HepG2 (cell line): ENCODE data around the gene NPC1. TPM values are rescaled to one million over a fixed set of nuclear protein-coding genes. Genes with fewer than 3 reads are reported as not detected.

ENCODE experiments used
- ARHGAP35 ChIP-seq: sonication (generic); formaldehyde crosslinking; IDR thresholded peaks from 2 replicates; pipeline ENCODE4 v1.9.0; 2022; ENCODE audit warnings: mild to moderate bottlenecking, inconsistent platforms, moderate library complexity, missing genetic modification reagents, borderline replicate concordance
- DNMT3B ChIP-seq: conservative IDR thresholded peaks from 2 replicates; pipeline ENCODE4 v1.6.1; 2016; ENCODE audit warnings: missing biosample characterization, control low read depth
- MIER3 ChIP-seq: IDR thresholded peaks from 2 replicates; pipeline ENCODE4 v1.6.1; 2016; ENCODE audit warnings: missing compliant biosample characterization, borderline replicate concordance
- NFE2L1 ChIP-seq: sonication (generic); formaldehyde crosslinking; IDR thresholded peaks from 2 replicates; pipeline ENCODE4 v1.4.0; 2020; ENCODE audit warnings: missing genetic modification reagents, mild to moderate bottlenecking, borderline replicate concordance
- PCBP2 ChIP-seq: fragments of 200-400 bp; formaldehyde crosslinking; optimal IDR thresholded peaks from 2 replicates; pipeline ENCODE3; 2018; ENCODE audit warnings: low read length, low read depth; ENCODE audit not compliant: poor library complexity, severe bottlenecking
- TEAD3 ChIP-seq: optimal IDR thresholded peaks from 2 replicates; pipeline ENCODE3; 2016; ENCODE audit warnings: borderline replicate concordance
- TRIM24 ChIP-seq: sonication (generic); formaldehyde crosslinking; IDR thresholded peaks from 2 replicates; pipeline ENCODE4 v1.8.0; 2022; ENCODE audit warnings: mild to moderate bottlenecking, missing genetic modification reagents
- ZBTB43 ChIP-seq: sonication (generic); formaldehyde crosslinking; conservative IDR thresholded peaks from 2 replicates; pipeline ENCODE4 v1.4.0; 2020; ENCODE audit warnings: missing genetic modification reagents
- ZMYM2 ChIP-seq: sonication (generic); formaldehyde crosslinking; IDR thresholded peaks from 2 replicates; pipeline ENCODE4 v1.8.0; 2022; ENCODE audit warnings: mild to moderate bottlenecking, missing genetic modification reagents
- ZNF101 ChIP-seq: sonication (generic); formaldehyde crosslinking; IDR thresholded peaks from 2 replicates; pipeline ENCODE4 v1.4.0; 2020; ENCODE audit warnings: mild to moderate bottlenecking, low read depth, missing genetic modification reagents, borderline replicate concordance
- ZNF3 ChIP-seq: IDR thresholded peaks from 2 replicates; pipeline ENCODE4 v1.7.0; 2017; ENCODE audit warnings: inconsistent platforms
- ZSCAN30 ChIP-seq: sonication (generic); formaldehyde crosslinking; IDR thresholded peaks from 2 replicates; pipeline ENCODE4 v1.5.0; 2020; ENCODE audit warnings: mild to moderate bottlenecking, missing genetic modification reagents
- polyA plus RNA-seq, 8 experiments: library from polyadenylated mRNA; depleted of rRNA in 3 of 8; stranded (reverse) in 7 of 8; unstranded in 1 of 8; fragments of >200 nt; fragmentation: Illumina TruSeq in 4 of 8; extraction: Trizol in 4 of 8; gene quantifications; 2 replicates each; pipeline versions ENCODE4 v1.2.1 to v1.2.3, GENCODE V29; 2011 to 2016; ENCODE audit warnings: low read depth in 4 of 8, missing spikeins in 1 of 8, mixed read lengths in 1 of 8; ENCODE audit not compliant: insufficient read depth in 1 of 8
- total RNA-seq, 5 experiments: library from RNA; depleted of rRNA; stranded (reverse); fragments of >200 nt; fragmentation: Illumina TruSeq; extraction: Trizol; gene quantifications; 2 replicates each; pipeline ENCODE4 v1.2.3, GENCODE V29; 2016; ENCODE audit warnings: low read depth in 1 of 5
- TF ChIP-seq, protein P1 (sequence below): sonication (generic); formaldehyde crosslinking; conservative IDR thresholded peaks from 2 replicates; pipeline ENCODE4 v1.4.0; 2020; ENCODE audit warnings: missing genetic modification reagents
- TF ChIP-seq, protein P2 (sequence below): fragments of 450-650 bp; IDR thresholded peaks from 2 replicates; pipeline ENCODE4 v1.6.1; 2016
- TF ChIP-seq, protein P3 (sequence below): fragments of 450-650 bp; IDR thresholded peaks from 2 replicates; pipeline ENCODE4 v1.6.1; 2017
- TF ChIP-seq, protein P4 (sequence below): sonication (generic); formaldehyde crosslinking; IDR thresholded peaks from 2 replicates; pipeline ENCODE4 v1.4.0; 2020; ENCODE audit warnings: missing genetic modification reagents
- TF ChIP-seq, protein P5 (sequence below): sonication (generic); formaldehyde crosslinking; IDR thresholded peaks from 2 replicates; pipeline ENCODE4 v1.8.0; 2022; ENCODE audit warnings: missing genetic modification reagents, mild to moderate bottlenecking, borderline replicate concordance
- TF ChIP-seq, protein P6 (sequence below): IDR thresholded peaks from 2 replicates; pipeline ENCODE4 v1.6.1; 2016; ENCODE audit warnings: low read depth, borderline replicate concordance

The NPC1 gene
- total and polyA plus RNA-seq, 2 of the 13 experiments (the other 11 are each of a cell fraction or from before 2014, with no cell fraction given), result 46.5 to 114 TPM

DNA sequence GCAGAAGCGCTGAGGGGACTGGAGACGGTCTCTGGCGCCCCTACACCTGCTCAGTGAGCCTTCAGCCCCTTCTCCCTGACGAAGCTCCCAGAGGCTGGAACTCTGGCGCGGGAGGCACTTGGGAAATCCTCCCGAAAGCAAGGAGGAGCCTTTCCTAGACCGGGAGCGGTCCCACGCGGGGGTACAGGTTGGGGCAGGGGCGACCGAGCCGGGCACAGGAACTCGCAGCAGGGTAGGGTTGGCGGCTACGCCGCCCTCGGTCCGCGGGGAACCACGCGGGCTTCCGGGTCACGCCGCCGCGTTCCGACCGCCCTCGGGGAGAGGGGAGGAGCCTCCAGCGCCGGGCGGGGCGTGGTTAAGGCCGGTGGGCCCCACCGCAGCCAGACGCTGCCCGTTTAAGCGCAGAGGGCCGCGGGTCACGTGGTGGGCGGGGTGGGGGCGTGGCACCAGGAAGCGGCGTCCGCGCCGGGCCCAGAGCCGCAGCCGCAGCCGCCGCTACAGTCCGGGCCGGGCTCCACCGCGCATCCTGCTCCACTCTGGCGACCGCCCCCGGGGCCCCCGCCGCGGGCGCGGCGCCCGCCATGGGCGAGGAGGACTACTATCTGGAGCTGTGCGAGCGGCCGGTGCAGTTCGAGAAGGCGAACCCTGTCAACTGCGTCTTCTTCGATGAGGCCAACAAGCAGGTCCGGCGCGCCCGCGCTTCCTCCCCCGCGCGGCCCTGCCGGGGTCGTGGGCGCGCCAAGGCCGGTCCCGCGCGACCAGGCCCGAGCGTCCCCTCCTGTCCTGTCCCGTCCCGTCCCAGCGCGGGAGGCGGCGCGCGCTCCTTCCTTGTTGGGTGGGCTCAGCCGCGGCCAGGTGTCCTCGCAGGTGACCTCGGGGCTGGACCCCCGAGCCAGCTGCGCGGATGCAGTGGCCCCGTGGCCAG is 83.0 kb downstream of the NPC1 start, which contains the start of gene RMC1 (continued):
- TF ChIP-seq ARHGAP35 (CRISPR knock-in tag) (peak; percentile 84; the same call in 1 of the 2 replicates), TRIM24 (CRISPR knock-in tag) (no peak), ZNF3 (CRISPR knock-in tag) (no peak), ZMYM2 (CRISPR knock-in tag) (no peak), ZSCAN30 (CRISPR knock-in tag) (no peak), TEAD3 (CRISPR knock-in tag) (no peak), ZBTB43 (CRISPR knock-in tag) (no peak; the same call in 1 of the 2 replicates), NFE2L1 (CRISPR knock-in tag) (no peak; the same call in 1 of the 2 replicates), DNMT3B (CRISPR knock-in tag) (no peak), PCBP2 (no peak), MIER3 (CRISPR knock-in tag) (peak; percentile 40; the same call in 1 of the 2 replicates), ZNF101 (CRISPR knock-in tag) (no peak)
- TF ChIP-seq, protein P1, sequence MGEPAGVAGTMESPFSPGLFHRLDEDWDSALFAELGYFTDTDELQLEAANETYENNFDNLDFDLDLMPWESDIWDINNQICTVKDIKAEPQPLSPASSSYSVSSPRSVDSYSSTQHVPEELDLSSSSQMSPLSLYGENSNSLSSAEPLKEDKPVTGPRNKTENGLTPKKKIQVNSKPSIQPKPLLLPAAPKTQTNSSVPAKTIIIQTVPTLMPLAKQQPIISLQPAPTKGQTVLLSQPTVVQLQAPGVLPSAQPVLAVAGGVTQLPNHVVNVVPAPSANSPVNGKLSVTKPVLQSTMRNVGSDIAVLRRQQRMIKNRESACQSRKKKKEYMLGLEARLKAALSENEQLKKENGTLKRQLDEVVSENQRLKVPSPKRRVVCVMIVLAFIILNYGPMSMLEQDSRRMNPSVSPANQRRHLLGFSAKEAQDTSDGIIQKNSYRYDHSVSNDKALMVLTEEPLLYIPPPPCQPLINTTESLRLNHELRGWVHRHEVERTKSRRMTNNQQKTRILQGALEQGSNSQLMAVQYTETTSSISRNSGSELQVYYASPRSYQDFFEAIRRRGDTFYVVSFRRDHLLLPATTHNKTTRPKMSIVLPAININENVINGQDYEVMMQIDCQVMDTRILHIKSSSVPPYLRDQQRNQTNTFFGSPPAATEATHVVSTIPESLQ (CRISPR knock-in tag), result no peak
- TF ChIP-seq, protein P2, sequence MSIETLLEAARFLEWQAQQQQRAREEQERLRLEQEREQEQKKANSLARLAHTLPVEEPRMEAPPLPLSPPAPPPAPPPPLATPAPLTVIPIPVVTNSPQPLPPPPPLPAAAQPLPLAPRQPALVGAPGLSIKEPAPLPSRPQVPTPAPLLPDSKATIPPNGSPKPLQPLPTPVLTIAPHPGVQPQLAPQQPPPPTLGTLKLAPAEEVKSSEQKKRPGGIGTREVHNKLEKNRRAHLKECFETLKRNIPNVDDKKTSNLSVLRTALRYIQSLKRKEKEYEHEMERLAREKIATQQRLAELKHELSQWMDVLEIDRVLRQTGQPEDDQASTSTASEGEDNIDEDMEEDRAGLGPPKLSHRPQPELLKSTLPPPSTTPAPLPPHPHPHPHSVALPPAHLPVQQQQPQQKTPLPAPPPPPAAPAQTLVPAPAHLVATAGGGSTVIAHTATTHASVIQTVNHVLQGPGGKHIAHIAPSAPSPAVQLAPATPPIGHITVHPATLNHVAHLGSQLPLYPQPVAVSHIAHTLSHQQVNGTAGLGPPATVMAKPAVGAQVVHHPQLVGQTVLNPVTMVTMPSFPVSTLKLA, result peak; percentile 56; the same call in 1 of the 2 replicates
- TF ChIP-seq, protein P3, sequence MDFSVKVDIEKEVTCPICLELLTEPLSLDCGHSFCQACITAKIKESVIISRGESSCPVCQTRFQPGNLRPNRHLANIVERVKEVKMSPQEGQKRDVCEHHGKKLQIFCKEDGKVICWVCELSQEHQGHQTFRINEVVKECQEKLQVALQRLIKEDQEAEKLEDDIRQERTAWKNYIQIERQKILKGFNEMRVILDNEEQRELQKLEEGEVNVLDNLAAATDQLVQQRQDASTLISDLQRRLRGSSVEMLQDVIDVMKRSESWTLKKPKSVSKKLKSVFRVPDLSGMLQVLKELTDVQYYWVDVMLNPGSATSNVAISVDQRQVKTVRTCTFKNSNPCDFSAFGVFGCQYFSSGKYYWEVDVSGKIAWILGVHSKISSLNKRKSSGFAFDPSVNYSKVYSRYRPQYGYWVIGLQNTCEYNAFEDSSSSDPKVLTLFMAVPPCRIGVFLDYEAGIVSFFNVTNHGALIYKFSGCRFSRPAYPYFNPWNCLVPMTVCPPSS, result no peak
- TF ChIP-seq, protein P4, sequence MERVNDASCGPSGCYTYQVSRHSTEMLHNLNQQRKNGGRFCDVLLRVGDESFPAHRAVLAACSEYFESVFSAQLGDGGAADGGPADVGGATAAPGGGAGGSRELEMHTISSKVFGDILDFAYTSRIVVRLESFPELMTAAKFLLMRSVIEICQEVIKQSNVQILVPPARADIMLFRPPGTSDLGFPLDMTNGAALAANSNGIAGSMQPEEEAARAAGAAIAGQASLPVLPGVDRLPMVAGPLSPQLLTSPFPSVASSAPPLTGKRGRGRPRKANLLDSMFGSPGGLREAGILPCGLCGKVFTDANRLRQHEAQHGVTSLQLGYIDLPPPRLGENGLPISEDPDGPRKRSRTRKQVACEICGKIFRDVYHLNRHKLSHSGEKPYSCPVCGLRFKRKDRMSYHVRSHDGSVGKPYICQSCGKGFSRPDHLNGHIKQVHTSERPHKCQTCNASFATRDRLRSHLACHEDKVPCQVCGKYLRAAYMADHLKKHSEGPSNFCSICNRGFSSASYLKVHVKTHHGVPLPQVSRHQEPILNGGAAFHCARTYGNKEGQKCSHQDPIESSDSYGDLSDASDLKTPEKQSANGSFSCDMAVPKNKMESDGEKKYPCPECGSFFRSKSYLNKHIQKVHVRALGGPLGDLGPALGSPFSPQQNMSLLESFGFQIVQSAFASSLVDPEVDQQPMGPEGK (CRISPR knock-in tag), result peak; percentile 26; the same call in 1 of the 2 replicates
- TF ChIP-seq, protein P5, sequence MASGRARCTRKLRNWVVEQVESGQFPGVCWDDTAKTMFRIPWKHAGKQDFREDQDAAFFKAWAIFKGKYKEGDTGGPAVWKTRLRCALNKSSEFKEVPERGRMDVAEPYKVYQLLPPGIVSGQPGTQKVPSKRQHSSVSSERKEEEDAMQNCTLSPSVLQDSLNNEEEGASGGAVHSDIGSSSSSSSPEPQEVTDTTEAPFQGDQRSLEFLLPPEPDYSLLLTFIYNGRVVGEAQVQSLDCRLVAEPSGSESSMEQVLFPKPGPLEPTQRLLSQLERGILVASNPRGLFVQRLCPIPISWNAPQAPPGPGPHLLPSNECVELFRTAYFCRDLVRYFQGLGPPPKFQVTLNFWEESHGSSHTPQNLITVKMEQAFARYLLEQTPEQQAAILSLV (CRISPR knock-in tag), result peak; percentile 82
- TF ChIP-seq, protein P6, sequence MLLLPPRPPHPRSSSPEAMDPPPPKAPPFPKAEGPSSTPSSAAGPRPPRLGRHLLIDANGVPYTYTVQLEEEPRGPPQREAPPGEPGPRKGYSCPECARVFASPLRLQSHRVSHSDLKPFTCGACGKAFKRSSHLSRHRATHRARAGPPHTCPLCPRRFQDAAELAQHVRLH, result peak; percentile 91; the same call in 1 of the 2 replicates
